Measurements from ENCODE around the gene TRUB1. TPM values are rescaled to one million over a fixed set of nuclear protein-coding genes. Genes with fewer than 3 reads are reported as not detected.

TRUB1 gene
- total RNA-seq, 1 experiment from 2014 or later: 22.9 TPM

- no peak for DNase-seq
- Histone ChIP-seq H3K27me3 (ENCODE audit: control insufficient read depth, insufficient read depth, low read length) (no peaks in the 10 kb centered on the region), H3K4me3 (ENCODE audit: insufficient read depth, low read depth, low read length) (no peak overlapping the region), H3K36me3 (replicated peaks; ENCODE audit: control insufficient read depth, insufficient read depth, low read length) (no peaks in the 10 kb centered on the region)
These were observed 22.7 kb upstream of the TRUB1 start for GRCh38 chr10:114915294-114915693.

GRCh38 chr10:114916653-114917052 is 21.3 kb upstream of the TRUB1 start:
- no peaks in the 10 kb centered on the region for H3K36me3 ChIP-seq (replicated peaks; ENCODE audit: control insufficient read depth, insufficient read depth, low read length)
- no peaks in the 10 kb centered on the region for H3K27me3 ChIP-seq (ENCODE audit: control insufficient read depth, insufficient read depth, low read length)
- no peak overlapping the region for H3K4me3 ChIP-seq (ENCODE audit: insufficient read depth, low read depth, low read length)
- DNase-seq: no peak

- Histone ChIP-seq H3K4me3 (ENCODE audit: insufficient read depth, low read depth, low read length) (no peak overlapping the region), H3K36me3 (replicated peaks; ENCODE audit: control insufficient read depth, insufficient read depth, low read length) (no peaks in the 10 kb centered on the region), H3K27me3 (ENCODE audit: control insufficient read depth, insufficient read depth, low read length) (no peaks in the 10 kb centered on the region)
- no peak for DNase-seq
These were observed 20.5 kb upstream of the TRUB1 start for GRCh38 chr10:114917459-114917858.

GRCh38 chr10:114917927-114918672 is 19.9 kb upstream of the TRUB1 start:
- Histone ChIP-seq H3K27me3 (ENCODE audit: control insufficient read depth, insufficient read depth, low read length) (no peaks in the 10 kb centered on the region), H3K4me3 (ENCODE audit: insufficient read depth, low read depth, low read length) (no peak overlapping the region), H3K36me3 (replicated peaks; ENCODE audit: control insufficient read depth, insufficient read depth, low read length) (no peaks in the 10 kb centered on the region)
- peak; percentile 9 for DNase-seq

- no peaks in the 10 kb centered on the region for H3K27me3 ChIP-seq (ENCODE audit: control insufficient read depth, insufficient read depth, low read length)
- no peak for DNase-seq
These were observed 17.5 kb upstream of the TRUB1 start for GRCh38 chr10:114920459-114920858.

GRCh38 chr10:114922003-114922402 is 16.0 kb upstream of the TRUB1 start:
- no peak for DNase-seq
- no peak overlapping the region for H3K4me3 ChIP-seq (ENCODE audit: insufficient read depth, low read depth, low read length)
- H3K36me3 ChIP-seq (replicated peaks; ENCODE audit: control insufficient read depth, insufficient read depth, low read length): no peaks in the 10 kb centered on the region
- H3K27me3 ChIP-seq (ENCODE audit: control insufficient read depth, insufficient read depth, low read length): no peaks in the 10 kb centered on the region

More at GRCh38 chr10:114920459-114920858, 17.5 kb upstream of the TRUB1 start:
- no peak overlapping the region for H3K4me3 ChIP-seq (ENCODE audit: insufficient read depth, low read depth, low read length)
- no peaks in the 10 kb centered on the region for H3K36me3 ChIP-seq (replicated peaks; ENCODE audit: control insufficient read depth, insufficient read depth, low read length)

GRCh38 chr10:114923551-114923950 is 14.4 kb upstream of the TRUB1 start:
- Histone ChIP-seq H3K4me3 (ENCODE audit: insufficient read depth, low read depth, low read length) (no peak overlapping the region), H3K27me3 (ENCODE audit: control insufficient read depth, insufficient read depth, low read length) (no peaks in the 10 kb centered on the region), H3K36me3 (replicated peaks; ENCODE audit: control insufficient read depth, insufficient read depth, low read length) (no peaks in the 10 kb centered on the region)
- DNase-seq: no peak

GRCh38 chr10:114925587-114926586 is 12.1 kb upstream of the TRUB1 start:
- no peaks in the 10 kb centered on the region for H3K27me3 ChIP-seq (ENCODE audit: control insufficient read depth, insufficient read depth, low read length)
- no peak for DNase-seq
- H3K4me3 ChIP-seq (ENCODE audit: insufficient read depth, low read depth, low read length): no peak overlapping the region
- H3K36me3 ChIP-seq (replicated peaks; ENCODE audit: control insufficient read depth, insufficient read depth, low read length): no peaks in the 10 kb centered on the region

GRCh38 chr10:114928818-114929217 is 9.2 kb upstream of the TRUB1 start:
- DNase-seq: no peak
- Histone ChIP-seq H3K4me3 (ENCODE audit: insufficient read depth, low read depth, low read length) (no peak overlapping the region), H3K27me3 (ENCODE audit: control insufficient read depth, insufficient read depth, low read length) (no peaks in the 10 kb centered on the region), H3K36me3 (replicated peaks; ENCODE audit: control insufficient read depth, insufficient read depth, low read length) (no peaks in the 10 kb centered on the region)

GRCh38 chr10:114930320-114930719 is 7.7 kb upstream of the TRUB1 start:
- no peaks in the 10 kb centered on the region for H3K27me3 ChIP-seq (ENCODE audit: control insufficient read depth, insufficient read depth, low read length)
- DNase-seq: no peak
- no peak overlapping the region for H3K4me3 ChIP-seq (ENCODE audit: insufficient read depth, low read depth, low read length)
- H3K36me3 ChIP-seq (replicated peaks; ENCODE audit: control insufficient read depth, insufficient read depth, low read length): no peaks in the 10 kb centered on the region

GRCh38 chr10:114931072-114931679 is 6.8 kb upstream of the TRUB1 start:
- H3K27me3 ChIP-seq (ENCODE audit: control insufficient read depth, insufficient read depth, low read length): no peaks in the 10 kb centered on the region
- DNase-seq: no peak
- H3K4me3 ChIP-seq (ENCODE audit: insufficient read depth, low read depth, low read length): no peak overlapping the region
- H3K36me3 ChIP-seq (replicated peaks; ENCODE audit: control insufficient read depth, insufficient read depth, low read length): no peaks in the 10 kb centered on the region

GRCh38 chr10:114932225-114932624 is 5.8 kb upstream of the TRUB1 start:
- H3K27me3 ChIP-seq (ENCODE audit: control insufficient read depth, insufficient read depth, low read length): no peaks in the 10 kb centered on the region
- no peak overlapping the region for H3K4me3 ChIP-seq (ENCODE audit: insufficient read depth, low read depth, low read length)
- no peak for DNase-seq
- no peaks in the 10 kb centered on the region for H3K36me3 ChIP-seq (replicated peaks; ENCODE audit: control insufficient read depth, insufficient read depth, low read length)

- no peaks in the 10 kb centered on the region for H3K36me3 ChIP-seq (replicated peaks; ENCODE audit: control insufficient read depth, insufficient read depth, low read length)
- no peaks in the 10 kb centered on the region for H3K27me3 ChIP-seq (ENCODE audit: control insufficient read depth, insufficient read depth, low read length)
- no peak overlapping the region for H3K4me3 ChIP-seq (ENCODE audit: insufficient read depth, low read depth, low read length)
- no peak for DNase-seq
These were observed 5.0 kb upstream of the TRUB1 start for GRCh38 chr10:114932945-114933344.

- no peaks in the 10 kb centered on the region for H3K27me3 ChIP-seq (ENCODE audit: control insufficient read depth, insufficient read depth, low read length)
- DNase-seq: no peak
- no peaks in the 10 kb centered on the region for H3K36me3 ChIP-seq (replicated peaks; ENCODE audit: control insufficient read depth, insufficient read depth, low read length)
- H3K4me3 ChIP-seq (ENCODE audit: insufficient read depth, low read depth, low read length): no peak overlapping the region
These were observed 4.4 kb upstream of the TRUB1 start for GRCh38 chr10:114933588-114933987.
